H1 (cell line): ENCODE measurements around the gene CELSR3. TPM values are rescaled to one million over a fixed set of nuclear protein-coding genes. Genes with fewer than 3 reads are reported as not detected.

Experiments
- CHD1 ChIP-seq: IDR thresholded peaks from 2 replicates; pipeline ENCODE4 v1.6.1; 2012; ENCODE audit warnings: low read depth, low read length, improper control_type of control experiment
- CREB1 ChIP-seq: IDR thresholded peaks from 2 replicates; pipeline ENCODE4 v1.6.1; 2012; ENCODE audit warnings: inconsistent platforms
- EGR1 ChIP-seq: IDR thresholded peaks from 2 replicates; pipeline ENCODE4 v1.6.1; 2011; ENCODE audit warnings: low read depth, low read length, borderline replicate concordance
- FOSL1 ChIP-seq: IDR thresholded peaks from 2 replicates; pipeline ENCODE4 v1.6.1; 2011; ENCODE audit warnings: mild to moderate bottlenecking, low read depth, low read length, moderate library complexity; ENCODE audit not compliant: insufficient read depth
- GABPA ChIP-seq: IDR thresholded peaks from 2 replicates; pipeline ENCODE4 v1.6.1; 2011; ENCODE audit warnings: mild to moderate bottlenecking, low read length, moderate library complexity, borderline replicate concordance; ENCODE audit not compliant: insufficient read depth
- HDAC2 ChIP-seq, 2 experiments: fragments of 300-600 bp in 1 of 2; sonication (generic) in 1 of 2; IDR thresholded peaks; 2 replicates each; pipeline ENCODE4 v1.6.1; 2011 to 2012; ENCODE audit warnings: low read depth in 2 of 2, low read length in 2 of 2, mild to moderate bottlenecking in 2 of 2, moderate library complexity in 2 of 2, borderline replicate concordance in 1 of 2, inconsistent platforms in 1 of 2
- JUN ChIP-seq: IDR thresholded peaks from 2 replicates; pipeline ENCODE4 v1.6.1; 2011; ENCODE audit warnings: low read depth, mild to moderate bottlenecking, improper control_type of control experiment, low read length
- PHF8 ChIP-seq: fragments of 200-600 bp; sonication (generic); conservative IDR thresholded peaks from 2 replicates; pipeline ENCODE4 v1.7.1; 2012; ENCODE audit warnings: low read depth, mild to moderate bottlenecking, inconsistent platforms, low read length, moderate library complexity
- POLR2A ChIP-seq, 2 experiments: IDR thresholded peaks; 1 replicate in 1 of 2; 2 replicates in 1 of 2; pipeline ENCODE4 v1.6.1; 2011; ENCODE audit warnings: low read depth in 2 of 2, low read length in 2 of 2, mild to moderate bottlenecking in 2 of 2; ENCODE audit errors: control extremely low read depth in 1 of 2
- POLR2AphosphoS5 ChIP-seq: IDR thresholded peaks from 2 replicates; pipeline ENCODE4 v1.6.1; 2011; ENCODE audit warnings: low read depth, low read length
- RAD21 ChIP-seq, 2 experiments: IDR thresholded peaks in 1 of 2; conservative IDR thresholded peaks in 1 of 2; 2 replicates each; pipeline ENCODE4 v1.6.1; 2011; ENCODE audit warnings: low read depth in 2 of 2, low read length in 2 of 2, improper control_type of control experiment in 1 of 2, inconsistent platforms in 1 of 2, mild to moderate bottlenecking in 1 of 2, moderate library complexity in 1 of 2
- RXRA ChIP-seq: IDR thresholded peaks from 2 replicates; pipeline ENCODE4 v1.6.1; 2011; ENCODE audit warnings: low read depth, mild to moderate bottlenecking, low read length, moderate library complexity; ENCODE audit not compliant: insufficient read depth
- SIN3A ChIP-seq, 2 experiments: IDR thresholded peaks in 1 of 2; conservative IDR thresholded peaks in 1 of 2; 2 replicates each; pipeline ENCODE4 v1.6.1; 2011 to 2012; ENCODE audit warnings: low read length in 2 of 2, improper control_type of control experiment in 1 of 2, low read depth in 1 of 2, mild to moderate bottlenecking in 1 of 2
- SIRT6 ChIP-seq: IDR thresholded peaks from one replicate; pipeline ENCODE4 v1.7.1; 2012; ENCODE audit warnings: low read length, inconsistent platforms
- SIX5 ChIP-seq: IDR thresholded peaks from 2 replicates; pipeline ENCODE4 v1.6.1; 2011; ENCODE audit warnings: mild to moderate bottlenecking, low read depth, low read length
- SP1 ChIP-seq: IDR thresholded peaks from 2 replicates; pipeline ENCODE4 v1.6.1; 2011; ENCODE audit warnings: low read depth, low read length
- TAF1 ChIP-seq: IDR thresholded peaks from 2 replicates; pipeline ENCODE4 v1.6.1; 2011; ENCODE audit warnings: mild to moderate bottlenecking, low read depth, low read length
- TAF7 ChIP-seq: optimal IDR thresholded peaks from 2 replicates; pipeline ENCODE3; 2011; ENCODE audit warnings: low read depth, mild to moderate bottlenecking, inconsistent platforms, low read length, moderate library complexity, borderline replicate concordance
- TBP ChIP-seq: IDR thresholded peaks from 2 replicates; pipeline ENCODE4 v1.6.1; 2011; ENCODE audit warnings: low read depth, low read length, improper control_type of control experiment
- polyA plus RNA-seq, 7 experiments: library from polyadenylated mRNA; depleted of rRNA in 3 of 7; stranded (reverse) in 5 of 7; unstranded in 2 of 7; fragments of >200 nt in 5 of 7; fragments of 200-250 nt in 2 of 7; gene quantifications; 1 replicate in 5 of 7; 2 replicates in 1 of 7; 4 replicates in 1 of 7; pipeline versions ENCODE4 v1.2.1 to v1.2.3, GENCODE V29; 2011 to 2013; ENCODE audit warnings: missing spikeins in 2 of 7, mixed read lengths in 2 of 7
- total RNA-seq: library from RNA; stranded (reverse); fragmentation: NEBNext Ultra II Directional; extraction: Animal tissue kit (Norgen Biotek cat#: 25700); gene quantifications from 2 replicates; pipeline ENCODE4 v1.2.1, GENCODE V29; 2021
- TF ChIP-seq, protein P1 (sequence below): IDR thresholded peaks from 2 replicates; pipeline ENCODE4 v1.6.1; 2011; ENCODE audit warnings: low read length, improper control_type of control experiment
- TF ChIP-seq, protein P2 (sequence below): IDR thresholded peaks from 2 replicates; pipeline ENCODE4 v1.6.1; 2012; ENCODE audit warnings: inconsistent platforms
- TF ChIP-seq, protein P3 (sequence below): IDR thresholded peaks from 2 replicates; pipeline ENCODE4 v1.6.1; 2012; ENCODE audit warnings: inconsistent platforms

Gene CELSR3
- total and polyA plus RNA-seq, 2 of the 8 experiments (the other 6 are each of a cell fraction or from before 2014, with no cell fraction given) = 11.6 to 29.5 TPM

DNA sequence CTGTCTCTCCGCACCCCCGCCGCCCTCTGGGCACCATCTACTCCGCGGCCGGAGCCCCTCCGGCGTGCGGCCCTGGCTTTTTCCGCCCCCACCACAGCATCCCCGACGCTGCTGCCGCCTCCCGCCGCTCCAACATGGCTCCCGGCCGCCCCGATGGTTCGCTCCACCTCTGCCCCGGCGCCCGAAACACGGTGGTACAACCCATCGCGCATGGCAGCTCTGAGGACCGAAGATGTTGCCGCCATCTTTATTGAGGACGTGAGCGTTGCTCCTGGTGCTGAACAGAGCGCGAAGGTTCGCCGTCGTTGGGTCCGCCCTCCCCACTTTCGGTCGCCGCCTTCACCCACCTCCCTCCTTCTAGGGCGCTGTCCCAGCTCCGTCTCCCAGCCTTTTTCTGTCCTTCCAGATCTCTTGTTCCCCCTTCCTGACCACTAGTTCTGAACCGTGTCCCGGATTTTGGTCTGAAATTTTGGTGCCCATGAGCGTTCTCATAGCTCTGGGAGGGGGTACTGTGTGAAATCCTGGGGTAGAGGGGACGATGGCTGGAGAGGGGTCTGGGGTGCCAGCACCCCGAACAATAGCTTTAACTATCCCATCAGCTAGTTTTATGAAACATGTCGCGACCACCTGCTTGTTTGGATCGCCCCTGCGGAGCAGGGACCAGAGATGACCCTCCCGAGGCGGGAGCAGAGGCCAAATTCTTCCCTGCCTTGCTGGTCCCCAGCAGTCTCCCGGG is at the start of gene CELSR3 (continued):
- TF ChIP-seq SIN3A (conservative IDR thresholded peaks at IDR 0.05 in 1 of 2, IDR thresholded peaks at IDR 0.05 in 1 of 2; ENCODE audit: low read depth in 1 of 2, low read length in 2 of 2) (0 out of 4 replicates have a peak, but pooled peaks of 1 of the 2 experiments have one; percentile 20), RXRA (no peak), EGR1 (0 out of 2 replicates have a peak, but pooled peaks have one; percentile 32), POLR2A (IDR thresholded peaks at IDR 0.05; ENCODE audit: control extremely low read depth in 1 of 2, low read depth in 2 of 2, low read length in 2 of 2) (peak in 1 of 2 experiments; percentile 74; a peak in 1 of 3 replicates), CREB1 (peak; percentile 65), SIX5 (peak; percentile 29; the same call in 1 of the 2 replicates), PHF8 (peak; percentile 58), SIRT6 (no peak), JUN (no peak), GABPA (no peak), FOSL1 (no peak), HDAC2 (IDR thresholded peaks at IDR 0.05; ENCODE audit: borderline replicate concordance in 1 of 2, low read depth in 2 of 2, low read length in 2 of 2) (no peak), TAF7 (peak; percentile 55), TBP (peak; percentile 86; the same call in 1 of the 2 replicates), POLR2AphosphoS5 (peak; percentile 99), TAF1 (peak; percentile 76), SP1 (peak; percentile 45; the same call in 1 of the 2 replicates), RAD21 (IDR thresholded peaks at IDR 0.05 in 1 of 2, conservative IDR thresholded peaks at IDR 0.05 in 1 of 2; ENCODE audit: low read depth in 2 of 2, low read length in 2 of 2) (no peak), CHD1 (peak; percentile 90)
- TF ChIP-seq, protein P1, sequence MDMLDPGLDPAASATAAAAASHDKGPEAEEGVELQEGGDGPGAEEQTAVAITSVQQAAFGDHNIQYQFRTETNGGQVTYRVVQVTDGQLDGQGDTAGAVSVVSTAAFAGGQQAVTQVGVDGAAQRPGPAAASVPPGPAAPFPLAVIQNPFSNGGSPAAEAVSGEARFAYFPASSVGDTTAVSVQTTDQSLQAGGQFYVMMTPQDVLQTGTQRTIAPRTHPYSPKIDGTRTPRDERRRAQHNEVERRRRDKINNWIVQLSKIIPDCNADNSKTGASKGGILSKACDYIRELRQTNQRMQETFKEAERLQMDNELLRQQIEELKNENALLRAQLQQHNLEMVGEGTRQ = peak; percentile 18; the same call in 1 of the 2 replicates
- TF ChIP-seq, protein P2, sequence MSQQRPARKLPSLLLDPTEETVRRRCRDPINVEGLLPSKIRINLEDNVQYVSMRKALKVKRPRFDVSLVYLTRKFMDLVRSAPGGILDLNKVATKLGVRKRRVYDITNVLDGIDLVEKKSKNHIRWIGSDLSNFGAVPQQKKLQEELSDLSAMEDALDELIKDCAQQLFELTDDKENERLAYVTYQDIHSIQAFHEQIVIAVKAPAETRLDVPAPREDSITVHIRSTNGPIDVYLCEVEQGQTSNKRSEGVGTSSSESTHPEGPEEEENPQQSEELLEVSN = no peak; the same call in 1 of the 2 replicates
- TF ChIP-seq, protein P3, sequence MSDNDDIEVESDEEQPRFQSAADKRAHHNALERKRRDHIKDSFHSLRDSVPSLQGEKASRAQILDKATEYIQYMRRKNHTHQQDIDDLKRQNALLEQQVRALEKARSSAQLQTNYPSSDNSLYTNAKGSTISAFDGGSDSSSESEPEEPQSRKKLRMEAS = peak; percentile 92
